Measurements from ENCODE around the gene NEURL4. TPM values are rescaled to one million over a fixed set of nuclear protein-coding genes. Genes with fewer than 3 reads are reported as not detected.
A peak's percentile ranks its signal among the peaks of the same experiment; 100 is the strongest.

The NEURL4 gene
- total RNA-seq, 1 donor from 2014 or later, result 44.8 TPM

DNA sequence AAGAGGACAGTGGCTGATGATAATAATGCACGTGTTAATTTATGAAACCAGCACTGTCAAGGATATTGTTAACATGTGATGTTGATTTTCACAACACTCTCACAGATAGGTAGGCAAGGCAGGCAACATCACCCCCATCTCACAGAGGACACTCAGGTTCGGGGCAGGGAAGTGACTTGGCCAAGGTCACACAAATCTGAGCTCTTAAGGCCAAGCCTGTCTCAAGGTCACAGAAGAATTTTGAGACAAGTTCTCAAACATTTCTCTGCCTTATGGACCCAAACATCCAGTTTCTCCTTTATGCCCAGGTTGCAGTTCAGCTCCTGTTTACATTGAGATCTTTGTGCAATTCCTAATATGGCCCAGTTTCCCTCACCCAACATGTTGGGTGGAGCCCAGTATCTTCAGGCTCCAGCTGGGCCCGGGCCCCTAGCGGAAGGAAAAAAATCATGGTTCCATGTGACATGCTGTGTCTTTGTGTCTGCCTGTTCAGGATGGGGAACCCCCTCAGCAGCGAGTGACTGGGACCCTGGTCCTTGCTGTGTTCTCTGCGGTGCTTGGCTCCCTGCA, 46.3 kb downstream of the NEURL4 start:
- DNase-seq (ENCODE audit: low spot score in 2 of 2) (peak in 1 of 2 donors; percentile 17), FAIRE-seq (no peak)

DNA sequence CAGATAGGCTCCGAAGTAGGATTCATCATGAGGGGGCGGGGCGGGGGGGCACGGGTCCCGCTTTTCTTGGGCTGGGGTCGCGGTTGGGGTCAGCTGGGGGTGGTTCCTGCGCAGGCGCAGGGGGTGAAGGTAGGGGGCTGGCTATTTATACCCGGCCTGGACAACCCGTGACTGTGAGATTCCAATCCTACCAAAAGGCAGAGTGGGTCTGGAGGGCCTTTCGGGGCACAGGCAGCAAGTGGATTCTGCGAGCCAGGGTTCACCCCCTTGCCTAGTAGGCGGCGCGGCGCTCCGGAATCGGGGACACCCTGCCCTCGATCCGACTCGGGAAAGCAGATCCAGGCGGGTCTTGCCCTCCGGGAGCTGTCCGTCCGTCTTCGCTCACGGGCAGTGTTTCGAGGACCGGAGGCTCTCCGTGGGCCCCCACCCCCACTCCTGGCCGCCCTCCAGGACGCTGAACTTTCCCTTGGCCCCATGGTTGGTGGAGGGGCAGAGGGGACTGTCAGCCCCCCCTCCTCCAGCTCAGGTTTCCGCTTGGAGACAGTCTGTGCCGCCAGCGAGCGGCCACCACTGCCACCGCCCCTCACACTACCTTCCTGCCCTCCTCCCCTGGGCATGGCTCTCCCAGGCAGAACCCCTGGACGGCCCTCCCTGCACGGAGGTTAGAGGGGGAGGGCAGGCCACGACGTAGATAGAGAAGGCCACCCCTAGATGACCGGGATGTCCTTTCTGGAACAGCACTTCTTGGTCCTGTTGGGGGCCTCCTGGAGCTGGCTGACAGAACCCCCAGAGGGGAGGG, 47.0 kb downstream of the NEURL4 start:
- FAIRE-seq, result no peak

DNA sequence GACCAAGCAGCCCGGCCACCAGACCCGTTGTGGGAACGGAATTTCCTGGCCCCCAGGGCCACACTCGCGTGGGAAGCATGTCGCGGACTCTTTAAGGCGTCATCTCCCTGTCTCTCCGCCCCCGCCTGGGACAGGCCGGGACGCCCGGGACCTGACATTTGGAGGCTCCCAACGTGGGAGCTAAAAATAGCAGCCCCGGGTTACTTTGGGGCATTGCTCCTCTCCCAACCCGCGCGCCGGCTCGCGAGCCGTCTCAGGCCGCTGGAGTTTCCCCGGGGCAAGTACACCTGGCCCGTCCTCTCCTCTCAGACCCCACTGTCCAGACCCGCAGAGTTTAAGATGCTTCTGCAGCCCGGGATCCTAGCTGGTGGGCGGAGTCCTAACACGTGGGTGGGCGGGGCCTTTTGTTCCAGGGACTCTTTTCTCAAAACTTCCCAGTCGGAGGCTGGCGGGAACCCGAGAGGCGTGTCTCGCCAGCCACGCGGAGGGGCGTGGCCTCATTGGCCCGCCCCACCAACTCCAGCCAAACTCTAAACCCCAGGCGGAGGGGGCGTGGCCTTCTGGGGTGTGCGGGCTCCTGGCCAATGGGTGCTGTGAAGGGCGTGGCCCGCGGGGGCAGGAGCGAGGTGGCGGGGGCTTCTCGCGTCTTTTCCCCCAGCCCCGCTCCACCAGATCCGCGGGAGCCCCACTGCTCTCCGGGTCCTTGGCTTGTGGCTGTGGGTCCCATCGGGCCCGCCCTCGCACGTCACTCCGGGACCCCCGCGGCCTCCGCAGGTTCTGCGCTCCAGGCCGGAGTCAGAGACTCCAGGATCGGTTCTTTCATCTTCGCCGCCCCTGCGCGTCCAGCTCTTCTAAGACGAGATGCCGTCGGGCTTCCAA, 47.8 kb downstream of the NEURL4 start, which contains the start of gene SLC2A4:
Gene SLC2A4, plus strand, starts transcription at position 645 of the 879 bp plus-strand sequence. Its CDS starts 217 bp downstream, at position 862.
- FAIRE-seq, result no peak

More for the DNA sequence above, 47.0 kb downstream of the NEURL4 start:
- peak in 1 of 2 donors; percentile 35 for DNase-seq (ENCODE audit: low spot score in 2 of 2)

DNA sequence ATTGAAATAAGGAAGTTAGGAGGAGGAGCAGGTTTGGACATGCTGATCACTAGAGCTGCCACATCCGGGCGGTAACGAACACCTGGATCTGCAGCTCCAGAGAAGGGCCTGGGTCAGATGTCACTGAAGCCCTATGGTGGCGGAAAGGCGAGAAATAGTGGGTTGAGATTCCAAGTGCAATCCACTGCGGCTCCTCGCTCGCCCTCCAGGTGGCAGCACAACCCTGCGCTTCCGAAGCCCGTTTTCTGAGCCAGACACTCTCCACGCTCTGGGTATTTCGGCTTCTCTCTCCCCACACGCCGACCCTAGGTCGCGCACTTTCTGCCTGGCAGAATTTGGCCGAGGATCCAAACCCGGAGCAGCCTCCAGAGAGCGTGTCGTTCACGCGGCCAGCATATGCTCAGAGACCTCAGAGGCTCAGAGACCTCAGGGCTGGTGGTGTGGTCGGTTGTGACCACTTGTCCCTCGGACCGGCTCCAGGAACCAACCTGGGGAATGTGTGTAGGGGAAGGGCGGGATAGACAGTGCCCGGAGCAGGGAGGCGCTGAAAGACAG, 48.5 kb downstream of the NEURL4 start:
- FAIRE-seq (no peak), DNase-seq (ENCODE audit: low spot score in 2 of 2) (peak; percentile 88 to 95)

More for the DNA sequence above, 47.8 kb downstream of the NEURL4 start, which contains the start of gene SLC2A4:
- DNase-seq (ENCODE audit: low spot score in 2 of 2), result peak; percentile 85 to 98

DNA sequence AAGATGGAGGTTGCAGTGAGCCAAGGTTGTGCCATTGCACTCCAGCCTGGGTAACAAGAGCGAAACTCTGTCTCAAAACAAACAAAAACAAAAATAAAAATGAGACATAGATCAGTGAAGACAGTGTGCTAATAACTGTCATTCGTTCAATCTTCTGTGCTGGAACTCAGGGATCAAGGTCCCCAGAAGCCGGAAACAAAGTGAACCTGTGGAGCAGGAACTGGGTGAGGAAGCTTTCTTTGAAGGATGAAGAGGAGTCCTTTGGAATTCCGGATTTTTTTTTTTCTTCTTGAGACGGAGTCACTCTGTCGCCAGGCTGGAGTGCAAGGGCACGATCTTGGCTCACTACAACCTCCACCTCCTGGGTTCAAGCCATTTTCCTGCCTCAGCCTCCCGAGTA, 49.7 kb downstream of the NEURL4 start:
- peak in 1 of 2 donors; percentile 6 for DNase-seq (ENCODE audit: low spot score in 2 of 2)
- no peak for FAIRE-seq

DNA sequence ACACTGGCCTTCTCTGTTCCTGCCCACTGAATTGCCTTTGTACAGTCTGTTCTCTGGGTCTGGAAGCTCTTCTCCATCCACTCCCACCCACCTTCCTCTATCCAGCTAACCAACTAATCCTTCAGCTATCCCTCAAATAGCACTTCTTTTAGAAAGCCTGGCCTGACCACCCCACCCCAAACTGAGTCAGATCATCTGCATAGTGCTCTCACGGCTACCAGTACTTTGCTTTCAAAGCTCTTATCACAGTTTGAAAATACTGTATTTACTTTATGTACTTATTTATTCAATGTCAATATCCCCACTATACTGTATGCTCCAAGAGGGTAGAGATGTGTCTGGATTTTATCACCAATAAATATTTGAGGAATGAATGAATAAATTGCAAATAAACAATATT, 62.4 kb downstream of the NEURL4 start:
- DNase-seq (ENCODE audit: low spot score in 2 of 2) (no peak), FAIRE-seq (no peak)

Small RNAs within 50 kb of the gene (small RNA-seq; reads per million reads assigned to genes)
- gene AC026954.2 (not detected), gene RF00019 (not detected)

Other genes starting within 250 kb of the NEURL4 start
- not detected for gene CLEC10A, start 249.1 kb downstream of the NEURL4 start, total RNA-seq
- gene ASGR2, start 214.5 kb downstream of the NEURL4 start, total RNA-seq, result not detected
- gene ASGR1, start 150.0 kb downstream of the NEURL4 start, total RNA-seq, result 18.8 TPM
- gene DLG4, start 109.5 kb downstream of the NEURL4 start, total RNA-seq, result 111 TPM
- gene ACADVL, start 109.4 kb downstream of the NEURL4 start, total RNA-seq, result 65.6 TPM
- gene DVL2, start 94.8 kb downstream of the NEURL4 start, total RNA-seq, result 53.4 TPM
- gene PHF23, start 89.9 kb downstream of the NEURL4 start, total RNA-seq, result 34.6 TPM
- 108 TPM for gene GABARAP, start 86.9 kb downstream of the NEURL4 start, total RNA-seq
- 18.8 TPM for gene CTDNEP1, start 77.6 kb downstream of the NEURL4 start, total RNA-seq
- 26.9 TPM for gene ELP5, start 77.1 kb downstream of the NEURL4 start, total RNA-seq
- gene CLDN7, start 66.9 kb downstream of the NEURL4 start, total RNA-seq, result 0.82 TPM
- gene SLC2A4, start 47.6 kb downstream of the NEURL4 start, total RNA-seq, result under 0.01 TPM
- 1.2 TPM for gene YBX2, start 34.7 kb downstream of the NEURL4 start, total RNA-seq
- 208 TPM for gene EIF5A, start 21.7 kb downstream of the NEURL4 start, total RNA-seq
- gene GPS2, start 14.0 kb downstream of the NEURL4 start, total RNA-seq, result 35.5 TPM
- gene ACAP1, start 7.2 kb upstream of the NEURL4 start, total RNA-seq, result 0.41 TPM
- 3.3 TPM for gene KCTD11, start 22.8 kb upstream of the NEURL4 start, total RNA-seq
- not detected for gene TMEM95, start 25.8 kb upstream of the NEURL4 start, total RNA-seq
- gene TNK1, start 51.8 kb upstream of the NEURL4 start, total RNA-seq, result 0.82 TPM
- 10.6 TPM for gene PLSCR3, start 65.2 kb upstream of the NEURL4 start, total RNA-seq
- gene TMEM256, start 74.8 kb upstream of the NEURL4 start, total RNA-seq, result 80.3 TPM
- gene NLGN2, start 78.5 kb upstream of the NEURL4 start, total RNA-seq, result 8.2 TPM
- not detected for gene SPEM1, start 91.0 kb upstream of the NEURL4 start, total RNA-seq
- not detected for gene SPEM2, start 96.3 kb upstream of the NEURL4 start, total RNA-seq
- gene SPEM3, start 99.5 kb upstream of the NEURL4 start, total RNA-seq, result not detected
- gene TMEM102, start 106.1 kb upstream of the NEURL4 start, total RNA-seq, result 2.0 TPM
- gene FGF11, start 110.2 kb upstream of the NEURL4 start, total RNA-seq, result 5.3 TPM
- gene CHRNB1, start 115.7 kb upstream of the NEURL4 start, total RNA-seq, result 16.7 TPM
- gene ZBTB4, start 150.3 kb upstream of the NEURL4 start, total RNA-seq, result 11.8 TPM
- gene SLC35G6, start 152.1 kb upstream of the NEURL4 start, total RNA-seq, result not detected
- 33.0 TPM for gene POLR2A, start 155.0 kb upstream of the NEURL4 start, total RNA-seq
- gene TNFSF12, start 219.7 kb upstream of the NEURL4 start, total RNA-seq, result 3.7 TPM
- 1.2 TPM for gene TNFSF13, start 229.4 kb upstream of the NEURL4 start, total RNA-seq
- gene SENP3, start 232.6 kb upstream of the NEURL4 start, total RNA-seq, result 102 TPM

Data from frontal cortex (tissue), 4 donors.